Measurements from ENCODE around the gene PRICKLE2.

GRCh38 chr3:64157150-64158035 is 67.9 kb downstream of the PRICKLE2 start:
- TF ChIP-seq CTCF (IDR thresholded peaks at IDR 0.05) (no peak), EP300 (IDR thresholded peaks at IDR 0.05) (no peak), POLR2A (IDR thresholded peaks at IDR 0.05) (no peak), POLR2AphosphoS5 (IDR thresholded peaks at IDR 0.05) (no peak)

Measured in gastroesophageal sphincter (tissue), 3 donors.